ENCODE measurements around the gene SIRT5. TPM values are rescaled to one million over a fixed set of nuclear protein-coding genes. Genes with fewer than 3 reads are reported as not detected.

The SIRT5 gene
- total and polyA plus RNA-seq, 3 experiments from 2014 or later: 8.2 to 10.7 (median 9.7) TPM

GRCh38 chr6:13541496-13541895 is 32.9 kb upstream of the SIRT5 start:
- no peak for DNase-seq
- H3K27me3 Mint-ChIP-seq: peaks cover 0 to 3% of the 10 kb centered on the region in 2 donors
- Histone ChIP-seq H3K27me3 (ENCODE audit: insufficient read depth, low read length, poor library complexity, severe bottlenecking) (no peaks in the 10 kb centered on the region), H3K27ac (ENCODE audit: low read depth, low read length) (no peak overlapping the region), H3K9me3 (ENCODE audit: low read length) (no peaks in the 10 kb centered on the region), H3K36me3 (ENCODE audit: insufficient read depth, low read length) (no peaks in the 10 kb centered on the region), H3K4me3 (ENCODE audit: low read length) (no peak overlapping the region), H3K4me1 (ENCODE audit: insufficient read depth, low read length) (no peaks in the 10 kb centered on the region)
- no peaks in the 10 kb centered on the region for H3K36me3 Mint-ChIP-seq
- H3K27ac Mint-ChIP-seq: no peak overlapping the region
- ChIA-PET CTCF (interaction anchor here (1.0 kb wide), 1 partner anchor 8 kb away, joined by 3 read pairs; no protein-coding TSS in a partner anchor), POLR2A (no interaction called here)
- no peaks in the 10 kb centered on the region for H3K4me1 Mint-ChIP-seq
- peaks cover 0 to 8% (median 0%) of the 10 kb centered on the region in 5 donors for H3K9me3 Mint-ChIP-seq
- no peak overlapping the region for H3K4me3 Mint-ChIP-seq

- ChIA-PET CTCF (no interaction called here), POLR2A (no interaction called here)
- H3K27me3 ChIP-seq (ENCODE audit: insufficient read depth, low read length, poor library complexity, severe bottlenecking): no peaks in the 10 kb centered on the region
- peaks cover 0 to 8% (median 0%) of the 10 kb centered on the region in 5 donors for H3K9me3 Mint-ChIP-seq
- H3K4me1 ChIP-seq (ENCODE audit: insufficient read depth, low read length): no peaks in the 10 kb centered on the region
- no peaks in the 10 kb centered on the region for H3K4me1 Mint-ChIP-seq
- no peaks in the 10 kb centered on the region for H3K36me3 Mint-ChIP-seq
- peaks cover 0 to under 1% of the 10 kb centered on the region in 2 donors for H3K27me3 Mint-ChIP-seq
- no peak overlapping the region for H3K4me3 ChIP-seq (ENCODE audit: low read length)
- H3K36me3 ChIP-seq (ENCODE audit: insufficient read depth, low read length): no peaks in the 10 kb centered on the region
- H3K27ac ChIP-seq (ENCODE audit: low read depth, low read length): no peak overlapping the region
- H3K9me3 ChIP-seq (ENCODE audit: low read length): no peaks in the 10 kb centered on the region
- DNase-seq: no peak
- no peak overlapping the region for H3K27ac Mint-ChIP-seq
- H3K4me3 Mint-ChIP-seq: no peak overlapping the region
Observed at GRCh38 chr6:13544454-13545186, 29.8 kb upstream of the SIRT5 start.

- no peaks in the 10 kb centered on the region for H3K27me3 ChIP-seq (ENCODE audit: insufficient read depth, low read length, poor library complexity, severe bottlenecking)
- Mint-ChIP-seq H3K27ac (no peak overlapping the region), H3K4me3 (no peak overlapping the region), H3K9me3 (peaks cover 0 to 8% (median 0%) of the 10 kb centered on the region in 5 donors), H3K4me1 (no peaks in the 10 kb centered on the region), H3K36me3 (no peaks in the 10 kb centered on the region), H3K27me3 (peaks cover 0 to 3% of the 10 kb centered on the region in 2 donors)
- ChIA-PET CTCF (no interaction called here), POLR2A (no interaction called here)
- no peaks in the 10 kb centered on the region for H3K9me3 ChIP-seq (ENCODE audit: low read length)
- H3K4me3 ChIP-seq (ENCODE audit: low read length): no peak overlapping the region
- H3K36me3 ChIP-seq (ENCODE audit: insufficient read depth, low read length): no peaks in the 10 kb centered on the region
- H3K27ac ChIP-seq (ENCODE audit: low read depth, low read length): no peak overlapping the region
- DNase-seq: no peak
- H3K4me1 ChIP-seq (ENCODE audit: insufficient read depth, low read length): no peaks in the 10 kb centered on the region
Observed at GRCh38 chr6:13545885-13546284, 28.5 kb upstream of the SIRT5 start.

GRCh38 chr6:13548500-13549210 is 25.7 kb upstream of the SIRT5 start:
- H3K36me3 Mint-ChIP-seq: no peaks in the 10 kb centered on the region
- Histone ChIP-seq H3K9me3 (ENCODE audit: low read length) (no peaks in the 10 kb centered on the region), H3K27me3 (ENCODE audit: insufficient read depth, low read length, poor library complexity, severe bottlenecking) (no peaks in the 10 kb centered on the region), H3K4me1 (ENCODE audit: insufficient read depth, low read length) (no peaks in the 10 kb centered on the region), H3K36me3 (ENCODE audit: insufficient read depth, low read length) (no peaks in the 10 kb centered on the region), H3K4me3 (ENCODE audit: low read length) (no peak overlapping the region), H3K27ac (ENCODE audit: low read depth, low read length) (no peak overlapping the region)
- peaks cover 0 to 8% (median 0%) of the 10 kb centered on the region in 5 donors for H3K9me3 Mint-ChIP-seq
- H3K27ac Mint-ChIP-seq: no peak overlapping the region
- peaks cover 2 to 6% of the 10 kb centered on the region in 2 donors for H3K27me3 Mint-ChIP-seq
- no peak overlapping the region for H3K4me3 Mint-ChIP-seq
- ChIA-PET CTCF (interaction anchor here (0.8 kb wide), 1 partner anchor 26 kb away, joined by 3 read pairs; no protein-coding TSS in a partner anchor), POLR2A (no interaction called here)
- DNase-seq: no peak
- no peaks in the 10 kb centered on the region for H3K4me1 Mint-ChIP-seq

GRCh38 chr6:13550656-13551055 is 23.7 kb upstream of the SIRT5 start:
- H3K4me1 Mint-ChIP-seq: no peaks in the 10 kb centered on the region
- H3K27ac ChIP-seq (ENCODE audit: low read depth, low read length): no peak overlapping the region
- ChIA-PET POLR2A (no interaction called here), CTCF (no interaction called here)
- no peaks in the 10 kb centered on the region for H3K27me3 ChIP-seq (ENCODE audit: insufficient read depth, low read length, poor library complexity, severe bottlenecking)
- H3K36me3 Mint-ChIP-seq: no peaks in the 10 kb centered on the region
- H3K36me3 ChIP-seq (ENCODE audit: insufficient read depth, low read length): no peaks in the 10 kb centered on the region
- H3K4me3 ChIP-seq (ENCODE audit: low read length): no peak overlapping the region
- peaks cover 2 to 17% of the 10 kb centered on the region in 2 donors for H3K27me3 Mint-ChIP-seq
- H3K9me3 Mint-ChIP-seq: no peaks in the 10 kb centered on the region
- no peak overlapping the region for H3K4me3 Mint-ChIP-seq
- H3K4me1 ChIP-seq (ENCODE audit: insufficient read depth, low read length): no peaks in the 10 kb centered on the region
- DNase-seq: no peak
- H3K27ac Mint-ChIP-seq: no peak overlapping the region
- H3K9me3 ChIP-seq (ENCODE audit: low read length): no peaks in the 10 kb centered on the region

- POLR2A ChIA-PET: no interaction called here
- no peaks in the 10 kb centered on the region for H3K9me3 Mint-ChIP-seq
- Histone ChIP-seq H3K4me3 (ENCODE audit: low read length) (no peak overlapping the region), H3K36me3 (ENCODE audit: insufficient read depth, low read length) (no peaks in the 10 kb centered on the region), H3K9me3 (ENCODE audit: low read length) (no peaks in the 10 kb centered on the region), H3K27ac (ENCODE audit: low read depth, low read length) (no peak overlapping the region), H3K27me3 (ENCODE audit: insufficient read depth, low read length, poor library complexity, severe bottlenecking) (no peaks in the 10 kb centered on the region), H3K4me1 (ENCODE audit: insufficient read depth, low read length) (no peaks in the 10 kb centered on the region)
- H3K36me3 Mint-ChIP-seq: no peaks in the 10 kb centered on the region
- H3K4me1 Mint-ChIP-seq: no peaks in the 10 kb centered on the region
- no peak for DNase-seq
- no peak overlapping the region for H3K27ac Mint-ChIP-seq
- CTCF ChIA-PET: no interaction called here
- no peak overlapping the region for H3K4me3 Mint-ChIP-seq
- peaks cover 2 to 17% of the 10 kb centered on the region in 2 donors for H3K27me3 Mint-ChIP-seq
Observed at GRCh38 chr6:13553646-13554045, 20.8 kb upstream of the SIRT5 start.

GRCh38 chr6:13554929-13555333 is 19.5 kb upstream of the SIRT5 start:
- CTCF ChIA-PET: interaction anchor here (1.2 kb wide), 2 partner anchors 8 to 20 kb away, joined by 3 read pairs; partner anchors contain the start of gene SIRT5
- H3K9me3 Mint-ChIP-seq: no peaks in the 10 kb centered on the region
- POLR2A ChIA-PET: no interaction called here
- no peak overlapping the region for H3K27ac ChIP-seq (ENCODE audit: low read depth, low read length)
- peaks cover 2 to 17% of the 10 kb centered on the region in 2 donors for H3K27me3 Mint-ChIP-seq
- H3K4me1 Mint-ChIP-seq: no peaks in the 10 kb centered on the region
- no peak overlapping the region for H3K4me3 ChIP-seq (ENCODE audit: low read length)
- H3K4me1 ChIP-seq (ENCODE audit: insufficient read depth, low read length): no peaks in the 10 kb centered on the region
- H3K9me3 ChIP-seq (ENCODE audit: low read length): no peaks in the 10 kb centered on the region
- H3K36me3 Mint-ChIP-seq: no peaks in the 10 kb centered on the region
- no peak overlapping the region for H3K27ac Mint-ChIP-seq
- DNase-seq: no peak
- no peak overlapping the region for H3K4me3 Mint-ChIP-seq
- no peaks in the 10 kb centered on the region for H3K36me3 ChIP-seq (ENCODE audit: insufficient read depth, low read length)
- no peaks in the 10 kb centered on the region for H3K27me3 ChIP-seq (ENCODE audit: insufficient read depth, low read length, poor library complexity, severe bottlenecking)

- Histone ChIP-seq H3K27ac (ENCODE audit: low read depth, low read length) (no peak overlapping the region), H3K36me3 (ENCODE audit: insufficient read depth, low read length) (no peaks in the 10 kb centered on the region), H3K4me3 (ENCODE audit: low read length) (no peak overlapping the region), H3K9me3 (ENCODE audit: low read length) (no peaks in the 10 kb centered on the region), H3K4me1 (ENCODE audit: insufficient read depth, low read length) (no peaks in the 10 kb centered on the region), H3K27me3 (ENCODE audit: insufficient read depth, low read length, poor library complexity, severe bottlenecking) (no peaks in the 10 kb centered on the region)
- DNase-seq: no peak
- no peak overlapping the region for H3K27ac Mint-ChIP-seq
- no peaks in the 10 kb centered on the region for H3K9me3 Mint-ChIP-seq
- H3K36me3 Mint-ChIP-seq: no peaks in the 10 kb centered on the region
- H3K4me3 Mint-ChIP-seq: no peak overlapping the region
- peaks cover 3 to 19% of the 10 kb centered on the region in 2 donors for H3K27me3 Mint-ChIP-seq
- ChIA-PET CTCF (interaction anchor here (6.2 kb wide), 1 partner anchor 16 kb away, joined by 38 read pairs; the partner anchor contains the start of gene SIRT5), POLR2A (no interaction called here)
- H3K4me1 Mint-ChIP-seq: no peaks in the 10 kb centered on the region
Observed at GRCh38 chr6:13557841-13558240, 16.6 kb upstream of the SIRT5 start.
